ENCODE results near the gene CNTN4. TPM values are rescaled to one million over a fixed set of nuclear protein-coding genes. Genes with fewer than 3 reads are reported as not detected.

The CNTN4 gene
- total and polyA plus RNA-seq, 2 donors (not counting 3 experiments of a cell fraction or from before 2014, with no cell fraction given), result not detected

DNA sequence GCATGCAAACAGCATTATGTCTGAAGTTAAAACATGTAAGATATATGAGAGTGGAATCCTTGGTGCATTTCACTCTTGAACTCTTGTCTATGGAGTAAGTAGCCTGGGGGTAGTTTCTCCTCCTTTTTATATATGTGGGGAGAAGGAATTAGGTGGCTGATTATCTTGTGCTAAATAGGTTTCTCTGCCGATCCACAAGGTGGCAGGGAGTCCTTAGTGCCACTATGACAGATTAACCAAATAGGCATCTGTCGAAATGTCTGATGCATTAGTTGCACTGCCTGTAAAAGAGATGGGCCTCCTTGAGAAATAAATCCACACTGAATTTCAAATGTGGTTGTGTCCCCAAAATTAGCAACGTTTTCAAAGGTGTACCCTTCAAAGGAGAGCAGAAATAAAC lies 170.1 kb downstream of the CNTN4 start:
- H3K9me3 ChIP-seq (replicated peaks; ENCODE audit: control insufficient read depth, insufficient read depth, low read length), result peaks cover 2% of the 10 kb centered on the region
- H3K79me2 ChIP-seq (ENCODE audit: control insufficient read depth, insufficient read depth, low read length), result no peaks in the 10 kb centered on the region
- DNase-seq (ENCODE audit: low read depth, low spot score) (no peak), FAIRE-seq (no peak)
- H3K27ac ChIP-seq (ENCODE audit: insufficient read depth, low read depth, low read length), result no peak overlapping the region
- BruUV-seq (replicated peaks), result no TSS peak
- dilution Hi-C loops (cut with MboI; ENCODE audit: extremely low pct_ligation_motif_present, low sequenced_read_pairs) (no loop called here), intact Hi-C loops (cut with micrococcal nuclease) (no loop called here)
- no peak overlapping the region for H3K4me3 ChIP-seq (replicated peaks in 1 of 3; ENCODE audit: insufficient read depth in 1 of 3, low read depth in 1 of 3, low read length in 3 of 3)
- no peaks in the 10 kb centered on the region for H3K4me1 ChIP-seq (ENCODE audit: control insufficient read depth, extremely low read depth, insufficient read depth, low read length)
- H3K4me2 ChIP-seq (ENCODE audit: insufficient read depth, low read length), result no peak overlapping the region
- no peaks in the 10 kb centered on the region for H4K20me1 ChIP-seq (replicated peaks; ENCODE audit: control insufficient read depth, extremely low read depth, insufficient read depth, low read length)
- no peak for TF ChIP-seq POLR2AphosphoS5 (IDR thresholded peaks at IDR 0.05; ENCODE audit: insufficient read depth, low read depth, low read length)
- no peak for TF ChIP-seq MYC (IDR thresholded peaks at IDR 0.05; ENCODE audit: low read depth, low read length)
- no peak for TF ChIP-seq EZH2 (IDR thresholded peaks at IDR 0.05; ENCODE audit: borderline replicate concordance, low read depth, low read length, severe bottlenecking)
- TF ChIP-seq, protein P1, sequence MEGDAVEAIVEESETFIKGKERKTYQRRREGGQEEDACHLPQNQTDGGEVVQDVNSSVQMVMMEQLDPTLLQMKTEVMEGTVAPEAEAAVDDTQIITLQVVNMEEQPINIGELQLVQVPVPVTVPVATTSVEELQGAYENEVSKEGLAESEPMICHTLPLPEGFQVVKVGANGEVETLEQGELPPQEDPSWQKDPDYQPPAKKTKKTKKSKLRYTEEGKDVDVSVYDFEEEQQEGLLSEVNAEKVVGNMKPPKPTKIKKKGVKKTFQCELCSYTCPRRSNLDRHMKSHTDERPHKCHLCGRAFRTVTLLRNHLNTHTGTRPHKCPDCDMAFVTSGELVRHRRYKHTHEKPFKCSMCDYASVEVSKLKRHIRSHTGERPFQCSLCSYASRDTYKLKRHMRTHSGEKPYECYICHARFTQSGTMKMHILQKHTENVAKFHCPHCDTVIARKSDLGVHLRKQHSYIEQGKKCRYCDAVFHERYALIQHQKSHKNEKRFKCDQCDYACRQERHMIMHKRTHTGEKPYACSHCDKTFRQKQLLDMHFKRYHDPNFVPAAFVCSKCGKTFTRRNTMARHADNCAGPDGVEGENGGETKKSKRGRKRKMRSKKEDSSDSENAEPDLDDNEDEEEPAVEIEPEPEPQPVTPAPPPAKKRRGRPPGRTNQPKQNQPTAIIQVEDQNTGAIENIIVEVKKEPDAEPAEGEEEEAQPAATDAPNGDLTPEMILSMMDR (IDR thresholded peaks at IDR 0.05; ENCODE audit: extremely low read depth in 1 of 2, insufficient read depth in 1 of 2, low read depth in 1 of 2, low read length in 2 of 2), result no peak
- no peak for TF ChIP-seq POLR2A (IDR thresholded peaks at IDR 0.05; ENCODE audit: low read depth, low read length)
- TF ChIP-seq JUN (IDR thresholded peaks at IDR 0.05; ENCODE audit: borderline replicate concordance, insufficient read depth, insufficient read length, low read depth), result no peak
- no peak for TF ChIP-seq FOS (IDR thresholded peaks at IDR 0.05; ENCODE audit: borderline replicate concordance, insufficient read depth, low read length)
- TF ChIP-seq MAX (IDR thresholded peaks at IDR 0.05; ENCODE audit: insufficient read depth, insufficient read length), result no peak
- TF ChIP-seq GATA2 (IDR thresholded peaks at IDR 0.05; ENCODE audit: insufficient read depth, insufficient read length, low read depth, low read length), result no peak
- H3K36me3 ChIP-seq (ENCODE audit: control insufficient read depth in 2 of 2, extremely low read depth in 1 of 2, insufficient read depth in 2 of 2, low read length in 2 of 2), result no peaks in the 10 kb centered on the region
- no peak overlapping the region for H2AFZ ChIP-seq (ENCODE audit: low read depth, low read length)
- no peak overlapping the region for H3K9ac ChIP-seq (replicated peaks; ENCODE audit: extremely low read depth, insufficient read depth, low read length)
- ChIA-PET POLR2A (no interaction called here), CTCF (no interaction called here)
- H3K9me1 ChIP-seq (replicated peaks; ENCODE audit: control insufficient read depth, extremely low read depth, insufficient read depth, low read length), result no peaks in the 10 kb centered on the region
- no peaks in the 10 kb centered on the region for H3K27me3 ChIP-seq (ENCODE audit: control insufficient read depth in 2 of 2, insufficient read depth in 2 of 2, low read length in 2 of 2)

Measured in endothelial cell of umbilical vein (primary cell).